Activated naive CD8-positive, alpha-beta T cell treated with anti-CD3 and anti-CD28 coated beads for 36 hours (primary cell): Measurements from ENCODE around the gene ADAM10. TPM values are rescaled to one million over a fixed set of nuclear protein-coding genes. Genes with fewer than 3 reads are reported as not detected.
"Not testable (repeated sequence)": the region's sequence is repeated elsewhere in the genome, so short reads cannot be mapped to it uniquely, and the experiment has no call there.

ENCODE experiments used
- DNase-seq: peaks from one replicate; pipeline ENCODE4 v3.0.0; 2021
- H3K27ac Mint-ChIP-seq: one replicate; pipeline ENCODE4 v1.8.0; 2022; ENCODE audit warnings: mild to moderate bottlenecking, moderate library complexity, mixed read lengths
- H3K27me3 Mint-ChIP-seq: one replicate; pipeline ENCODE4 v1.8.0; 2022; ENCODE audit warnings: mild to moderate bottlenecking, mixed read lengths
- H3K36me3 Mint-ChIP-seq: one replicate; pipeline ENCODE4 v1.8.0; 2021; ENCODE audit warnings: mild to moderate bottlenecking, mixed read lengths
- H3K4me1 Mint-ChIP-seq: one replicate; pipeline ENCODE4 v1.8.0; 2021; ENCODE audit warnings: mixed read lengths
- H3K4me3 Mint-ChIP-seq: one replicate; pipeline ENCODE4 v1.8.0; 2022; ENCODE audit warnings: mild to moderate bottlenecking, moderate library complexity, mixed read lengths
- H3K9me3 Mint-ChIP-seq: one replicate; pipeline ENCODE4 v1.8.0; 2022; ENCODE audit warnings: mixed read lengths
- total RNA-seq, 2 experiments: library from RNA; stranded (reverse); gene quantifications; one replicate each; pipeline ENCODE4 v1.2.3, GENCODE V29; 2021

Gene ADAM10
- total RNA-seq, 2 experiments from 2014 or later: 89.3 to 91.8 TPM

DNA sequence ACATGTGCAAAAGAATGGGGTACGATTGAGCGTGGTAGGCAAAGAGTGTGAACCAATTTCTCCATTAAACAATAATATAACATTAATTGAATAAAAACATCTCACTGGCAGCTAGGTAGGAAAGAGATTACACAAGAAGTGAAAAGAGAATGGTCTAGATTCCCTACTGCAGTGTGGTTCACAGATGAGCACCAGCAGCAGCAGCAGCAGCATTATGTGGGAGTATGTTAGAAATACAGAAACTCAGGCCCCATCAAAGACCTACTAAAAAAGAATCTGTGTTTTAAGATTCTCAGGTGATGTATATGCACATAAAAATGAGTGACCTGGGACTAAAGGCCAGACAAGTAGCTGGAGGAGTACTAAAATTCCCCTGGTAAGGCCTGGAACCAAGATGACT lies 118.2 kb downstream of the ADAM10 start:
- Mint-ChIP-seq H3K36me3 (peaks cover 49% of the 10 kb centered on the region), H3K27me3 (no peaks in the 10 kb centered on the region), H3K4me1 (peaks cover 44% of the 10 kb centered on the region), H3K9me3 (no peaks in the 10 kb centered on the region), H3K27ac (peak overlapping the region; percentile 57), H3K4me3 (no peak overlapping the region)
- no peak for DNase-seq

DNA sequence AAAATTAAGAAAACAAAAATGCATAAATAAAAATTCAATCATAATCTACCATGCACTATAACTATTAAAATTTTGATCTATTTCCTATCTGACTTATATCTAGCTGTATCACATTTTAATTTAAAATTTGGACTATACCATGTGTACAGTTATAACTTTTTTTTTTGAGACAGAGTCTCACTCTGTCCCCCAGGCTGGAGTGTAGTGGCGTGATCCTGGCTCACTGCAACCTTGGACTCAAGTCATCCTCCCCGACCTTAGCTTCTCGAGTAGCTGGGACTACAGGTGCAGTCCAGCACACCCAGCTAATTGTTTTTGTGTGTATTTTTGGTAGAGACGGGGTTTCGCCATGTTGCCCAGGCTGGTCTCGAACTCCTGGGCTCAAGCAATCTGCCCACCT lies 119.9 kb downstream of the ADAM10 start:
- peak overlapping the region; percentile 14 for H3K27ac Mint-ChIP-seq
- peaks cover 42% of the 10 kb centered on the region for H3K4me1 Mint-ChIP-seq
- no peak for DNase-seq
- no peaks in the 10 kb centered on the region for H3K9me3 Mint-ChIP-seq
- H3K36me3 Mint-ChIP-seq: peaks cover 57% of the 10 kb centered on the region
- H3K27me3 Mint-ChIP-seq: no peaks in the 10 kb centered on the region
- no peak overlapping the region for H3K4me3 Mint-ChIP-seq

DNA sequence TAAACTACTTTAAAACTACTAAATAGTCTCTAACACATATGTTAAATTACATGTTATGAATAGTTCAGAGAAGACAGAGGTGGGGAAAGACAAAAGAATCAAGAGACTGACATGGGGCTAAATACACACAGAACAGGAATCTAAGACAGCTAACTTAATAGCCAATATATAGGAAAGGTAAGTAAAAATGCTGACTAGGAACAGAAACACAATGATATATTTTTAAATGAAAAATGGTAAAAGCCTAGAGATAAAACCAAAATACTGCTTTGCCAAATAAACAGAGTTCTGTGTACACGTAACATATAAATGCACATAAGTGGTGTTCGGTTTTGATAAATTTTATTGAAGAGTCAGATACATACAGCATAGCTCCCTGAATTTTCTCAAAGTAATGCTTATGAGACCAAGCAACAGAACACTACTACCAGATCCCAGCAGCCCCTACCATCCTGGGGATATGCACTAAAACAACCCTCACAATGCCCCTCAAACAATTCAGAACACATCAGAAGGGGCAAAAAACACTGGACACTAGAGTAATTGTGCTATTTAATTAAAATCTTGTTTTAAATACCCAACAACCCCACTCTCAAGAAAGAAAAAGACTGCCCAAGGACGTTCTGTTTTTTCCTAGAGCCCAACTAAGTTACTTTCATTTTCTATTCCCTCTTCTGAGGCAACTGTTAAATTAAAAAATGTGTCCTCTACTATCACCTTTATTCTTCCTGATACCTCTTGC lies 121.1 kb downstream of the ADAM10 start:
- peak overlapping the region; percentile 71 for H3K4me3 Mint-ChIP-seq
- H3K36me3 Mint-ChIP-seq: peaks cover 61% of the 10 kb centered on the region
- peaks cover 44% of the 10 kb centered on the region for H3K4me1 Mint-ChIP-seq
- H3K9me3 Mint-ChIP-seq: peaks cover 1% of the 10 kb centered on the region
- no peak for DNase-seq
- no peaks in the 10 kb centered on the region for H3K27me3 Mint-ChIP-seq
- H3K27ac Mint-ChIP-seq: peak overlapping the region; percentile 90

DNA sequence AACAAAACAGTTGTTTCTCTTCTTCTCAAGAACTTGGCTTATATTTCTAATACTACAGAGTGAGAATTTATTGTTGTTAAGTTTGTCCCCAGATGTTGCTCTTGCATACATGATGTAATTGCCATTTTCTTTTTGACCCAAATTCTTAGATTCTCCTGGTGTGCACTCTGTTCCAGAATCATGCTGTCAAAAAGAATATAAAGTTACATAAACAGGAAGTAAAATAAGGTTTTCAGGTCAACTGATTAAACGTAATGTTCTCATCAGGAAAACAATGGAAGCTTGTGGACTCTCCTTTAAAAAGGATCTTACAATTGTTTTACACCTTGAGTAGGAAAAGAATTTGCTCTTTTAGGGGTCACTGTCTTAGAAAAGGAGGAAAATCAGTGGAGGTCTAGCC lies 121.8 kb downstream of the ADAM10 start:
- Mint-ChIP-seq H3K27ac (peak overlapping the region; percentile 90), H3K27me3 (no peaks in the 10 kb centered on the region), H3K36me3 (peaks cover 63% of the 10 kb centered on the region), H3K9me3 (peaks cover 1% of the 10 kb centered on the region), H3K4me3 (peak overlapping the region; percentile 16), H3K4me1 (peaks cover 49% of the 10 kb centered on the region)
- no peak for DNase-seq

DNA sequence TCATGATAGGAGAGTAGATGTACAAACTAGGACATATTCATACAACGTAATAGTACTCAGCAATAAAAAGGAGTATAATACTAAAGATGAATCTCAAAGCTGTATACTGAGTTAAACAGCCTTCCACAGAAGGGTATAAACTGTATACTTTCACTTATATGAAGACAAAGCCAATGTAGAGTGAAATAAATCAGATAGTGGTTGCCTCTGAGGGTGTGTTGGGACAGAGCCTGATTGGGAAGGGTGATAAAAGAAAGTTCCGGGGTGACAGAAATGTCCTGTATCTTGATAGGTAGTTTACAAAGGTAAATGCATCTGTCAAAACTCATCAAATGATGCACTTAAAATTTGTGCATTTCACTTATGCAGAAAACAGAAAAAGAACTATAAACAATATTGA lies 122.5 kb downstream of the ADAM10 start:
- Mint-ChIP-seq H3K4me3 (no peak overlapping the region), H3K4me1 (peaks cover 55% of the 10 kb centered on the region), H3K9me3 (peaks cover 1% of the 10 kb centered on the region), H3K36me3 (peaks cover 61% of the 10 kb centered on the region), H3K27ac (peak overlapping the region; percentile 32), H3K27me3 (no peaks in the 10 kb centered on the region)
- no peak for DNase-seq

DNA sequence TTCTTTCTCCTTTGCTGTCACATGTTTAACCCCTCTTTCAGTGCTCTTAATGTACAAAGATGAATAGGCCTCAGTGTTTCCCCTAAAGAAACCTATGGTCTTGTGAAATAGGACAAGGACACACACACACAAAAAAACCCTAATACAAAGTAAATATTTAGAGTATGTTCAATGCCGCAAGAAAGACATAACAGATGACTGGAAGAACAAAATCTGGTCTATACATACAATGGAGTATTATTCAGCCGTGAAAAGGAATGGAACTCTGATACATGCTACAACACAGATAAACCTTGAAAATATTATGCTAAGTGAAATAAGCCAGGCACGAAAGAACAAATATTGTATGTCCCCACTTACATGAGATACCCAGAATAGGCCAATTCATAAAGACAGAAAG lies 123.1 kb downstream of the ADAM10 start:
- peaks cover 59% of the 10 kb centered on the region for H3K36me3 Mint-ChIP-seq
- no peak for DNase-seq
- no peaks in the 10 kb centered on the region for H3K27me3 Mint-ChIP-seq
- no peak overlapping the region for H3K4me3 Mint-ChIP-seq
- peaks cover 2% of the 10 kb centered on the region for H3K9me3 Mint-ChIP-seq
- peaks cover 55% of the 10 kb centered on the region for H3K4me1 Mint-ChIP-seq
- no peak overlapping the region for H3K27ac Mint-ChIP-seq

DNA sequence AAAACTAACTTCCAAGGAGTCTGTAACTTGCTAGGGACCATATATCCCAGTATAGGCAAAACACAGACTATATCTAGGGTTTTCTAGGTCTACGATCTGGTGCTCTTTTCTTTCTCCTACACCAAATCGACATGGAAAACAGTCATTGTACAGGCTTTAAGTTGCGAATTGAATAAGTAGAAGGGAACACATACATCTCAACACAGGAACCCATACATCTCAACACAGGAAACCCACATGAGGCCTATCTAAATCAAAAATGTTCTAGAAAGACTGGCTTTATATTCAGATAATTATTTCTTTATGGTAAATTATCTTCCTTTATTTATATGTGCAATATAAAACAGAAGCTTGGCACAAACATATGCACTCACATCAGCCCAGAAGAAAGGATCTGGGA lies 126.6 kb downstream of the ADAM10 start:
- Mint-ChIP-seq H3K27ac (no peak overlapping the region), H3K27me3 (no peaks in the 10 kb centered on the region), H3K4me1 (peaks cover 33% of the 10 kb centered on the region), H3K9me3 (peaks cover 9% of the 10 kb centered on the region), H3K36me3 (peaks cover 65% of the 10 kb centered on the region), H3K4me3 (no peak overlapping the region)
- DNase-seq: no peak

DNA sequence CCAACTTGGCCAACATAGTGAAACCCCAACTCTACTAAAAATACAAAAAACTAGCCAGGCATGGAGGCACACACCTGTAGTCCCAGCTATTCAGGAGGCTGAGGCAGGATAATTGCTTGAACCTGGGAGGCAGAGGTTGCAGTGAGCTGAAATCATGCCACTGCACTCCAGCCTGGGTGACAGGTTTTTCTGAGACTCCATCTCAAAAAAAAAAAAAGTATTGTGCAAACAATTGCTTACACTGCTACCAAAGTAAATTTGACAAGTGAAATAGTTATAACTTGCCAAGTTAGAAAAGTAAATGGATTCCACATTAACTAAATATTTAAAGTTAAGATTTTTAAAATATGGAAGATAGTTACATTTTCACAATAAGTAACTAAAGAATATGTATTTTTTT lies 129.2 kb downstream of the ADAM10 start:
- H3K27me3 Mint-ChIP-seq, H3K27ac Mint-ChIP-seq, DNase-seq, H3K4me3 Mint-ChIP-seq: not testable (repeated sequence)
- Mint-ChIP-seq H3K9me3 (peaks cover 25% of the 10 kb centered on the region), H3K36me3 (peaks cover 67% of the 10 kb centered on the region), H3K4me1 (peaks cover 25% of the 10 kb centered on the region)

DNA sequence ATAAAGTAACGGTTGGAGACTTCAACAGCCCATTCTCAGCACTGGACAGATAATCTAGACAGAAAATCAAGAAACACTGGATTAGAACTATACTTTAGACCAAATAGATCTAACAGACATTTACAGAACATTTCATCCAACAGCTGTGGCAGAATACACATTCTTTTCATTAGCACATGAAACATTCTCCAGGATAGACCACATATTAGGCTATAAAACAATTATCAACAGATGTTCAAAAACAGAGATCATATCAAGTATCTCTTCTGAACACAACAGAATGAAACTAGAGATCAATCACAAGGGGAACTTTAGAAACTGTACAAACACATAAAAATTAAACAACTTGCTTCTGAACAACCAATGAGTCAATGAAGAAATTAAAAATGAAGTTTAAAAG lies 133.3 kb downstream of the ADAM10 start:
- no peak for DNase-seq
- peaks cover 8% of the 10 kb centered on the region for H3K4me1 Mint-ChIP-seq
- no peaks in the 10 kb centered on the region for H3K27me3 Mint-ChIP-seq
- peaks cover 78% of the 10 kb centered on the region for H3K36me3 Mint-ChIP-seq
- no peak overlapping the region for H3K4me3 Mint-ChIP-seq
- peaks cover 35% of the 10 kb centered on the region for H3K9me3 Mint-ChIP-seq
- H3K27ac Mint-ChIP-seq: no peak overlapping the region

DNA sequence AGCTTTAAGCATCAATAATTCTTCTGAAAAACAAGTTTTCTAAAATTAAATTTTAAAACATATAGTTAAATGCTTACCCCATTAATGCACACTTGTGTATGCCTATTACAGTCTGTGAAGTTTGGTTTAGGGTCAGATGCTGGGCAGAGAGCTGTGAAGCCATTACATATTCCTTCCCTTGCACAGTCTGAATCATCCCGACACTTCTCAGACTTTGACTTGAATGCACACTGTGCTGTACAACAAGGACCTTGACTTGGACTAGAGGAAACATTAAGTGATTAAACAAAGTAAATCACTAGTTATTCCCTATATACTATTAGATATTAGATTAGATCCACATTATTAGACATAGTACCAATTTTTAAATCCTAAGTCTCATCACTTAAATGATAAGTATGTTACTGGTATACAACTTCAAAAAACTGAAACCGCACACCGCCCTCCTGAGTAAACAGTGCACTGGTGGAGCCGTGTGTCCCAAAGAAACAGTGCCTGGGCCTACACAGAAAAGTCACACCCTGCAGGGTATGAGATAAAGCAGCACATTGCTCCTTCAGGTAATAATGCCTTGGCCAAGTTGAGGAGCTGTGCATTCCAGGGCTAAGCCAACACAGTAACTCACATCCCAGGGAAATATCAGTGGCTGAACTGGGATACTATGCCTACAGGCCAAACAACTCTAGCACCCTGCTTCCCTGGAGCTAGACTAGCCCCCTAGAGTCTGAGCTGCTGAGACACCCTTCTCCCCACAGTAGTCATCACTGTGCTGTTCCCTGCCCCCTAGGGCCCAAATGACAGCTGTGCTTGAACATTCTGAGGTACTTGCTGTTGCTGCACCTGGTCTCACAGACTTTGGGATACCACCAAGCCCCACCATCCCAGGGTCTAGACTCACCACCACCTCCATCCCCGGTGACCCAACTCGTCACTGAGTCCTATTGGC lies 137.5 kb downstream of the ADAM10 start:
- no peaks in the 10 kb centered on the region for H3K27me3 Mint-ChIP-seq
- no peak overlapping the region for H3K4me3 Mint-ChIP-seq
- DNase-seq: no peak
- H3K36me3 Mint-ChIP-seq: peaks cover 76% of the 10 kb centered on the region
- no peak overlapping the region for H3K27ac Mint-ChIP-seq
- H3K4me1 Mint-ChIP-seq: peaks cover 17% of the 10 kb centered on the region
- H3K9me3 Mint-ChIP-seq: peaks cover 24% of the 10 kb centered on the region

DNA sequence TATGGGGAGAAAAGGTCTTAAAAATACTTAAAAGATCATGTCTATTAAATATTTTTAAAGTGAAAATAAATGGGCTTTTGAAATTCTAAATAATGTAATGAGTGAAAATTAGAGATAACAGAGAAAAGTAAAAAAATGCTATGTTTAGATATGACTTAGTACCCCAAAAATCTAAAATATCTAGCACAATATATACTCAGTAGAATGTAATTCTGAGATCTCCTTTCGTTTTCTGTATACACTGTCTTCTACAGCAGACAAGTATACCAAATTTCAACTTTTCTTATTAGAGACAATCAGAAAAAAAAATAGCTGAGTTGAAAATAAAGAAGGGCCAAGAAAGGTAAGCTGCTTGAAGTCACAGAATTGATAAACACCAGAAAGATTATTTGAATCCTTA lies 140.8 kb downstream of the ADAM10 start:
- no peak overlapping the region for H3K27ac Mint-ChIP-seq
- no peak overlapping the region for H3K4me3 Mint-ChIP-seq

DNA sequence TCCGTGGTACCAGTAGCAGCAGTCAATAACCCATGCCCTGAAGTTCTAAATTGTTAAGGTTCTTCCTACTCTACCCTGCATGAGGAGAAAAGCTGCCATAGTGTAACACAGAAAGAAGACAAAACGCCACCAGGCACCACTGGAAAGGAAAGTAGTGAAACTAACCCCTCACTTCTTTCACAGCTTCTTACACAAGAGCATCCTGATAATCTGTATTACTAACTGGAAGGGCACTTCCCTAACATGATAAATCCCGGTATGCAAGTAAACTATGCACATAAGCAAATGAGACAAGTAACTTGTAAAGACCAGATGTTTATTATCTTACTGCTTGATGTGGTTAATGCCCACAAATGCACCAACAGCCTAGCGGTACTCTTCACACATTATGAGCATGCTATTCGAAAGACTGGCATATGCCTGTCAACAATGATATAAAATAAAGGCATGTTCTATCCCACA lies 141.3 kb downstream of the ADAM10 start:
- no peak for DNase-seq
- Mint-ChIP-seq H3K36me3 (peaks cover 68% of the 10 kb centered on the region), H3K4me3 (no peak overlapping the region), H3K27ac (peak overlapping the region; percentile 25), H3K9me3 (peaks cover under 1% of the 10 kb centered on the region), H3K4me1 (peaks cover 22% of the 10 kb centered on the region), H3K27me3 (no peaks in the 10 kb centered on the region)

More for the DNA sequence above, 140.8 kb downstream of the ADAM10 start:
- H3K36me3 Mint-ChIP-seq: peaks cover 68% of the 10 kb centered on the region
- H3K9me3 Mint-ChIP-seq: peaks cover 5% of the 10 kb centered on the region
- DNase-seq: no peak
- no peaks in the 10 kb centered on the region for H3K27me3 Mint-ChIP-seq
- peaks cover 22% of the 10 kb centered on the region for H3K4me1 Mint-ChIP-seq

DNA sequence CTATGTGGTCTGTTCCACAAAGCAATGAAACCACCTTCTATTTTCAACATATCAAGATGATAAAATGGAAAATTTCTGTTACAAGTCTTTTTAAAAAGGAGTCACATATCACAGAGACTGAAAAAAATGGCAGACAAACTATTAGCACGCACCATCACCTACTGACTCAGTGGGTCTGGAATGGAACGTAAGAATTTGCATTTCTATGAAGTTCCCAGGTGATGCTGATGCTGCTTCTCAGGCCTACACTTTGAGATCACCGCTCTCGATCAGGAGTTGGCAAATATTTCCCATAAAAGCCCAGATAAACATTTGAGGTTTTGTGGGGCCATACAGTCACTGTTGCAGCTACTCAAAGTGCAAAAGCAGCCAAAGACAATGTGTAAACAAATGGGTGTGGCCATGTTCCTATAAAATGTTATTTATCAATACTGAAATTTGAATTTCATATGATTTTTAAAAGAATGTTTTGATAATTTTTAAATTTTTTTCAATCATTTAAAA lies 142.9 kb downstream of the ADAM10 start:
- Mint-ChIP-seq H3K36me3 (peaks cover 67% of the 10 kb centered on the region), H3K4me1 (peaks cover 22% of the 10 kb centered on the region), H3K9me3 (no peaks in the 10 kb centered on the region), H3K27ac (no peak overlapping the region), H3K27me3 (no peaks in the 10 kb centered on the region), H3K4me3 (no peak overlapping the region)
- DNase-seq: no peak

DNA sequence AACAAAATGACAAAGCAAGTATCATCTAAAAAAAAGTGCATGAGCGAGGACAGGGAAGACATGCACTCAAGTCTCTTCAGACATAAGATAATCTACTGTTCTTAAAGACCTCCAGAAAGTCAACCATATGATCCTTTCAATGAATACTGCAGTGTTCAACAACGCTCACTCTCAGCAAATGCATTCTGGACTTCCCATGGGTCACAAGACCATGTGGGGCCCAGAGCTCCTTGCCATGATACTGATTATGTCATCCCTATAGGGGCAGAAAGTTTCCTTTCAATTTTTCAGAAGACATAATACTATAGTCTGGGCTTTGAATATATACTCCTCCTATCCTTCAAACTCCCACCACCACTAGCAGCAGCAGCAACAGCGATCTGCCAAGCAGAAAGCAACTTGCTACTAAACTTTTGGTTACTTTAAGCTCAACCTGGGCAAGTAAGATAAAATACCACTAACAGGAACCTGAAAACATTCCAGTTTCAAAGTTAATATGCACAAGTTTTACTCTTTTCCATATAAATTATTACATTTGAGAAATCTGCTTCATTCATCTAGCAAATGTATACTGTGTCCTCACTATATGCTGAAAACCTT lies 143.5 kb downstream of the ADAM10 start:
- Mint-ChIP-seq H3K27ac (no peak overlapping the region), H3K4me3 (no peak overlapping the region), H3K36me3 (peaks cover 68% of the 10 kb centered on the region), H3K4me1 (peaks cover 22% of the 10 kb centered on the region), H3K9me3 (no peaks in the 10 kb centered on the region), H3K27me3 (no peaks in the 10 kb centered on the region)
- no peak for DNase-seq

DNA sequence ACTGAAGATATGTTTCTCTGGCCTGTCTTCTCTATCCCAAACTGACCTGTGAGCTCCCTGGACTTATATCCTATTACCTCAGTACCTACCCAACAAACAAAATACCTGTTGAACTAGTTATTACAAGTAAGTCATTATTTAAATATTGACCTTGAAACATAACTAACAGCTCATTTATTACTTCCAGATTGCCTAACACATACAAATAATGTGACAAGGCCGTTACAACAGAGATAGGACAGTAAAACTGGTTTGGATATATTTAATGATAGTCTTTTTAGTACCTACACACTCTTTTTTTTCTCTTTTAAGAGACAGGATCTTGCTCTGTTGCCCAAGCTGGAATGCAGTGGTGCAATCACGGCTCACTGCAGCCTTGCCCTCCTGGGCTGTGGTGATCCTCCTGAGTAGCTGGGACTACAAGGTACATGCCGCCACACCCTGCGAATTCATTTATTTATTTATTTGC lies 145.0 kb downstream of the ADAM10 start:
- H3K4me3 Mint-ChIP-seq: no peak overlapping the region
- DNase-seq: no peak
- no peaks in the 10 kb centered on the region for H3K27me3 Mint-ChIP-seq
- H3K36me3 Mint-ChIP-seq: peaks cover 57% of the 10 kb centered on the region
- peaks cover 22% of the 10 kb centered on the region for H3K4me1 Mint-ChIP-seq
- no peak overlapping the region for H3K27ac Mint-ChIP-seq
- peaks cover under 1% of the 10 kb centered on the region for H3K9me3 Mint-ChIP-seq
